Measurements from ENCODE around the gene SFSWAP. TPM values are rescaled to one million over a fixed set of nuclear protein-coding genes. Genes with fewer than 3 reads are reported as not detected.

Gene SFSWAP
- total and polyA plus RNA-seq, 7 donors = 10.8 to 42.9 (median 27.8) TPM

GRCh38 chr12:131817241-131817640 is 106.4 kb downstream of the SFSWAP start:
- H3K27me3 ChIP-seq = no peaks in the 10 kb centered on the region
- H3K27ac ChIP-seq = no peak overlapping the region
- H3K9me3 ChIP-seq = no peaks in the 10 kb centered on the region
- 91 to 92% methylated on average over 19 of the region's 19 CpGs for WGBS, 2 donors
- H3K4me3 ChIP-seq = no peak overlapping the region
- H3K4me1 ChIP-seq = no peaks in the 10 kb centered on the region
- intact Hi-C loops (cut with DNase I) = no loop called here
- DNase-seq = no peak
- no peaks in the 10 kb centered on the region for H3K36me3 ChIP-seq
- no peak for TF ChIP-seq POLR2A (IDR thresholded peaks at IDR 0.05)
- TF ChIP-seq POLR2AphosphoS5 (IDR thresholded peaks at IDR 0.05) = no peak
- no peak for TF ChIP-seq CTCF (IDR thresholded peaks at IDR 0.05)
- TF ChIP-seq EP300 (IDR thresholded peaks at IDR 0.05) = no peak

GRCh38 chr12:131818821-131819585 is 108.1 kb downstream of the SFSWAP start:
- WGBS, 2 donors = 79 to 83% methylated on average over 30 of the region's 30 CpGs
- no peak for DNase-seq
- no peaks in the 10 kb centered on the region for H3K27me3 ChIP-seq
- TF ChIP-seq EP300 (IDR thresholded peaks at IDR 0.05) (no peak), POLR2AphosphoS5 (IDR thresholded peaks at IDR 0.05) (no peak), CTCF (IDR thresholded peaks at IDR 0.05) (no peak), POLR2A (IDR thresholded peaks at IDR 0.05) (no peak)
- intact Hi-C loops (cut with DNase I) = no loop called here
- no peaks in the 10 kb centered on the region for H3K9me3 ChIP-seq
- H3K4me1 ChIP-seq = no peaks in the 10 kb centered on the region
- no peaks in the 10 kb centered on the region for H3K36me3 ChIP-seq
- no peak overlapping the region for H3K4me3 ChIP-seq
- peak overlapping the region in 1 of 4 donors; percentile 8 for H3K27ac ChIP-seq

DNA sequence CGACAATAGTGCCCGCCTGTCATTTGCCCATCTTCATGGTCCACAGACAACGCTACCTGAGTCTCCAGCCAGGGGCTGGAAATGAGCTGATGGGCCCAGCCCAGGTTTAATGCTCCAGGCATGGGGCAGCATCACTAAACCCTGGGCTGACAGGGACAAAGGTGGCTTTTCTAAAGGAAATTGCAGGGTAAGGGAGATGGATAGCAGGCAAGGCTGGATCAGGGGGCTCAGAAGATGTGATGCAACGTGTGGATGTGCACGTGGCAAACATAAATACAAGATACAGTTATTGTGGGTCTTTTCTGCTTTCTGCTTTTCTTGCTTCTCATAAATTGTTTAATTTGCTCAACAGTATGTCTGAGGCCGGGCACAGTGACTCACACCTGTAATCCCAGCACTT is 113.6 kb downstream of the SFSWAP start:
- H3K4me1 ChIP-seq = peaks cover 0 to 24% (median 19%) of the 10 kb centered on the region in 4 donors

GRCh38 chr12:131825146-131825892 is 114.4 kb downstream of the SFSWAP start:
- Histone ChIP-seq H3K4me1 (peaks cover 0 to 33% (median 27%) of the 10 kb centered on the region in 4 donors), H3K27me3 (peaks cover 14 to 35% (median 30%) of the 10 kb centered on the region in 3 donors), H3K27ac (no peak overlapping the region), H3K9me3 (no peaks in the 10 kb centered on the region), H3K36me3 (no peaks in the 10 kb centered on the region), H3K4me3 (no peak overlapping the region)
- TF ChIP-seq POLR2AphosphoS5 (IDR thresholded peaks at IDR 0.05) = peak in 1 of 4 donors; percentile 16
- TF ChIP-seq POLR2A (IDR thresholded peaks at IDR 0.05) = no peak
- no peak for DNase-seq
- intact Hi-C loops (cut with DNase I) = loop anchor here (5.0 kb wide), 1 partner anchor 218 kb away; no protein-coding TSS in a partner anchor
- WGBS, 2 donors = 68 to 76% methylated on average over 18 of the region's 18 CpGs

More for the DNA sequence above, 113.6 kb downstream of the SFSWAP start:
- 79 to 88% methylated on average over 6 of the region's 6 CpGs for WGBS, 2 donors
- intact Hi-C loops (cut with DNase I) = no loop called here
- DNase-seq = no peak
- Histone ChIP-seq H3K27ac (no peak overlapping the region), H3K9me3 (no peaks in the 10 kb centered on the region), H3K27me3 (peaks cover 14 to 26% (median 21%) of the 10 kb centered on the region in 3 donors), H3K36me3 (no peaks in the 10 kb centered on the region), H3K4me3 (no peak overlapping the region)
- TF ChIP-seq CTCF (IDR thresholded peaks at IDR 0.05) (no peak), POLR2AphosphoS5 (IDR thresholded peaks at IDR 0.05) (no peak), POLR2A (IDR thresholded peaks at IDR 0.05) (no peak), EP300 (IDR thresholded peaks at IDR 0.05) (no peak)

All from sigmoid colon (tissue), 7 donors.